OCI-LY1 (cell line): Measurements from ENCODE around the gene MBD5.

Experiments
- H2AFZ ChIP-seq: fragments of 200-600 bp; sonication (generic), shearing (Covaris generic); 2 replicates; pipeline ENCODE4 v1.6.0; 2014; ENCODE audit warnings: antibody characterized with exemption, mild to moderate bottlenecking, low read length
- H3F3A ChIP-seq: fragments of 200-600 bp; sonication (generic), shearing (Covaris generic); 2 replicates; pipeline ENCODE4 v1.6.0; 2014; ENCODE audit warnings: mild to moderate bottlenecking, antibody characterized with exemption, low read length, moderate library complexity; ENCODE audit not compliant: insufficient read depth
- H3K27ac ChIP-seq: fragments of 200-600 bp; sonication (generic); 2 replicates; pipeline ENCODE4 v1.5.1; 2014; ENCODE audit warnings: low read length, mixed run types, mild to moderate bottlenecking, low read depth; ENCODE audit not compliant: poor library complexity, severe bottlenecking
- H3K27me3 ChIP-seq: fragments of 200-600 bp; sonication (generic); 2 replicates; pipeline ENCODE4 v1.6.0; 2014; ENCODE audit warnings: antibody characterized with exemption, mild to moderate bottlenecking, low read length, moderate library complexity; ENCODE audit not compliant: insufficient read depth
- H3K36me3 ChIP-seq: fragments of 200-600 bp; sonication (generic); 2 replicates; pipeline ENCODE4 v1.6.1; 2014; ENCODE audit warnings: mild to moderate bottlenecking, antibody characterized with exemption, low read length, moderate library complexity, mixed read lengths; ENCODE audit not compliant: insufficient read depth
- H3K4me1 ChIP-seq: fragments of 200-600 bp; sonication (generic); 2 replicates; pipeline ENCODE4 v1.5.1; 2014; ENCODE audit warnings: mild to moderate bottlenecking, low read length, moderate library complexity; ENCODE audit not compliant: insufficient read depth, severe bottlenecking
- H3K4me2 ChIP-seq: fragments of 200-600 bp; sonication (generic), shearing (Covaris generic); 2 replicates; pipeline ENCODE4 v1.6.1; 2014; ENCODE audit warnings: low read length
- H3K4me3 ChIP-seq: fragments of 200-600 bp; sonication (generic); 2 replicates; pipeline ENCODE4 v1.5.1; 2014; ENCODE audit warnings: low read length, low read depth, mild to moderate bottlenecking, mixed read lengths; ENCODE audit not compliant: poor library complexity, severe bottlenecking
- H3K79me2 ChIP-seq: fragments of 200-600 bp; shearing (Covaris generic); 2 replicates; pipeline ENCODE4 v1.6.1; 2016; ENCODE audit warnings: mixed run types, low read length, mixed read lengths; ENCODE audit not compliant: insufficient read depth
- H3K9ac ChIP-seq: fragments of 200-600 bp; sonication (generic), shearing (Covaris generic); 2 replicates; pipeline ENCODE4 v1.6.1; 2014; ENCODE audit warnings: mild to moderate bottlenecking, low read length, mixed read lengths
- H3K9me2 ChIP-seq: fragments of 200-600 bp; sonication (generic), shearing (Covaris generic); 2 replicates; pipeline ENCODE4 v1.6.1; 2014; ENCODE audit warnings: low read depth, mild to moderate bottlenecking, low read length, mixed read lengths
- H3K9me3 ChIP-seq: fragments of 200-600 bp; shearing (Covaris generic); 2 replicates; pipeline ENCODE4 v1.6.1; 2014; ENCODE audit warnings: low read length, mixed read lengths
- H4K20me1 ChIP-seq: fragments of 200-600 bp; sonication (generic), shearing (Covaris generic); 2 replicates; pipeline ENCODE4 v1.6.0; 2016; ENCODE audit warnings: mild to moderate bottlenecking, low read length; ENCODE audit not compliant: insufficient read depth
- EZH2 ChIP-seq: fragments of 200-600 bp; sonication (generic), shearing (Covaris generic); IDR thresholded peaks from 2 replicates; pipeline ENCODE4 v1.8.0; 2017; ENCODE audit warnings: borderline replicate concordance, mixed run types, mild to moderate bottlenecking, antibody characterized with exemption, low read length, moderate library complexity, mixed read lengths
- TF ChIP-seq, protein P1 (sequence below): fragments of 200-600 bp; sonication (generic), shearing (Covaris generic); IDR thresholded peaks from 2 replicates; pipeline ENCODE4 v1.5.1; 2017; ENCODE audit warnings: mild to moderate bottlenecking, antibody characterized with exemption, low read length, moderate library complexity, mixed read lengths

The MBD5 gene

GRCh38 chr2:148528356-148529064 lies 507.6 kb downstream of the MBD5 start:
- no peaks in the 10 kb centered on the region for H3K27me3 ChIP-seq
- H3K9me3 ChIP-seq = no peaks in the 10 kb centered on the region
- no peaks in the 10 kb centered on the region for H3F3A ChIP-seq
- no peak overlapping the region for H3K4me3 ChIP-seq
- no peak overlapping the region for H3K27ac ChIP-seq
- H2AFZ ChIP-seq = no peak overlapping the region
- H3K9me2 ChIP-seq = no peaks in the 10 kb centered on the region
- TF ChIP-seq, protein P1, sequence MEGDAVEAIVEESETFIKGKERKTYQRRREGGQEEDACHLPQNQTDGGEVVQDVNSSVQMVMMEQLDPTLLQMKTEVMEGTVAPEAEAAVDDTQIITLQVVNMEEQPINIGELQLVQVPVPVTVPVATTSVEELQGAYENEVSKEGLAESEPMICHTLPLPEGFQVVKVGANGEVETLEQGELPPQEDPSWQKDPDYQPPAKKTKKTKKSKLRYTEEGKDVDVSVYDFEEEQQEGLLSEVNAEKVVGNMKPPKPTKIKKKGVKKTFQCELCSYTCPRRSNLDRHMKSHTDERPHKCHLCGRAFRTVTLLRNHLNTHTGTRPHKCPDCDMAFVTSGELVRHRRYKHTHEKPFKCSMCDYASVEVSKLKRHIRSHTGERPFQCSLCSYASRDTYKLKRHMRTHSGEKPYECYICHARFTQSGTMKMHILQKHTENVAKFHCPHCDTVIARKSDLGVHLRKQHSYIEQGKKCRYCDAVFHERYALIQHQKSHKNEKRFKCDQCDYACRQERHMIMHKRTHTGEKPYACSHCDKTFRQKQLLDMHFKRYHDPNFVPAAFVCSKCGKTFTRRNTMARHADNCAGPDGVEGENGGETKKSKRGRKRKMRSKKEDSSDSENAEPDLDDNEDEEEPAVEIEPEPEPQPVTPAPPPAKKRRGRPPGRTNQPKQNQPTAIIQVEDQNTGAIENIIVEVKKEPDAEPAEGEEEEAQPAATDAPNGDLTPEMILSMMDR = no peak
- TF ChIP-seq EZH2 = no peak
- no peaks in the 10 kb centered on the region for H4K20me1 ChIP-seq
- H3K36me3 ChIP-seq = no peaks in the 10 kb centered on the region
- no peak overlapping the region for H3K9ac ChIP-seq
- H3K4me2 ChIP-seq = no peak overlapping the region
- H3K79me2 ChIP-seq = no peaks in the 10 kb centered on the region
- H3K4me1 ChIP-seq = no peaks in the 10 kb centered on the region

- no peaks in the 10 kb centered on the region for H3F3A ChIP-seq
- TF ChIP-seq, protein P1 = no peak
- TF ChIP-seq EZH2 = no peak
- no peaks in the 10 kb centered on the region for H3K9me3 ChIP-seq
- H3K27ac ChIP-seq = no peak overlapping the region
- no peaks in the 10 kb centered on the region for H3K9me2 ChIP-seq
- H3K9ac ChIP-seq = no peak overlapping the region
- no peak overlapping the region for H3K4me2 ChIP-seq
- no peak overlapping the region for H2AFZ ChIP-seq
- H3K4me1 ChIP-seq = peaks cover 5% of the 10 kb centered on the region
- no peaks in the 10 kb centered on the region for H3K27me3 ChIP-seq
- no peaks in the 10 kb centered on the region for H4K20me1 ChIP-seq
- H3K79me2 ChIP-seq = no peaks in the 10 kb centered on the region
- H3K4me3 ChIP-seq = no peak overlapping the region
- no peaks in the 10 kb centered on the region for H3K36me3 ChIP-seq
Observed at GRCh38 chr2:148529745-148530144, 508.9 kb downstream of the MBD5 start.

DNA sequence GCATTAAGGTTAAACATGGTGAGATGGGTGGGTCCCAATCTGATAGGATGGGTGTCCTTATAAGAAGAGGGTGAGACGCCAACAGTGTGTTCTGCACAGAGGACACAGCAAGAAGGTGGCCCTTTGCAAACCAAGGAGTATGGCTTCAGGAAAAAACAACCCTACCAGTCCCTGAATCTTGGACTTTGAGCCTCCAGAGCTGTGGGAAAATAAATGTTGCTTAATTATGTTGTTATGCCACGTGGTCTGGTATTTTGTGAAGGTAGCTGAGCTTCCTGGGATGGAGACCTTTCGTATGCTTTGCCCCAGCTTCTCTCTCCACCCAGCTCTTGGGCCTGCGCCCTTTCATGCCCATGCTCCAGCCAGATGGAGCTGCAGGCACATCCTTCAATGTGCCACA lies 509.5 kb downstream of the MBD5 start:
- Histone ChIP-seq H3K4me2 (no peak overlapping the region), H3K27ac (no peak overlapping the region), H2AFZ (no peak overlapping the region), H3K79me2 (no peaks in the 10 kb centered on the region), H3K9me3 (no peaks in the 10 kb centered on the region), H3K36me3 (no peaks in the 10 kb centered on the region), H3K4me1 (peaks cover 5% of the 10 kb centered on the region), H3F3A (no peaks in the 10 kb centered on the region), H3K27me3 (no peaks in the 10 kb centered on the region), H3K4me3 (no peak overlapping the region), H3K9me2 (no peaks in the 10 kb centered on the region), H4K20me1 (no peaks in the 10 kb centered on the region), H3K9ac (no peak overlapping the region)
- no peak for TF ChIP-seq EZH2

- no peaks in the 10 kb centered on the region for H3K9me3 ChIP-seq
- no peaks in the 10 kb centered on the region for H3K79me2 ChIP-seq
- no peak overlapping the region for H3K27ac ChIP-seq
- no peaks in the 10 kb centered on the region for H3K27me3 ChIP-seq
- no peaks in the 10 kb centered on the region for H3F3A ChIP-seq
- H3K9me2 ChIP-seq = no peaks in the 10 kb centered on the region
- no peaks in the 10 kb centered on the region for H4K20me1 ChIP-seq
- H3K9ac ChIP-seq = no peak overlapping the region
- H3K4me1 ChIP-seq = peaks cover 5% of the 10 kb centered on the region
- no peak overlapping the region for H2AFZ ChIP-seq
- H3K36me3 ChIP-seq = no peaks in the 10 kb centered on the region
- H3K4me3 ChIP-seq = no peak overlapping the region
- no peak overlapping the region for H3K4me2 ChIP-seq
- TF ChIP-seq EZH2 = no peak
- TF ChIP-seq, protein P1 = no peak
Observed at GRCh38 chr2:148531235-148531634, 510.3 kb downstream of the MBD5 start.
